GM06990 (cell line): ENCODE measurements around the gene CD52.

Experiments used
- DNase-seq: peaks from one replicate; pipeline ENCODE4 v3.0.0-alpha.2; 2011; ENCODE audit not compliant: insufficient read length; ENCODE audit errors: extremely low read depth
- H3K27me3 ChIP-seq: replicated peaks from 2 replicates; pipeline ENCODE4 v1.6.0; 2011; ENCODE audit warnings: low read length; ENCODE audit not compliant: control insufficient read depth, insufficient read depth
- H3K36me3 ChIP-seq: 2 replicates; pipeline ENCODE4 v1.5.1; 2011; ENCODE audit warnings: low read length; ENCODE audit not compliant: control insufficient read depth, insufficient read depth
- H3K4me3 ChIP-seq: replicated peaks from 2 replicates; pipeline ENCODE4 v1.5.1; 2011; ENCODE audit warnings: low read depth, mild to moderate bottlenecking, control low read depth, low read length
- CTCF ChIP-seq: IDR thresholded peaks from 2 replicates; pipeline ENCODE4 v1.5.1; 2011; ENCODE audit warnings: low read length, control low read depth, mild to moderate bottlenecking, inconsistent platforms; ENCODE audit not compliant: insufficient read depth, poor library complexity, severe bottlenecking

CD52 gene

GRCh38 chr1:26296340-26297056 lies 21.3 kb upstream of the CD52 start:
- Histone ChIP-seq H3K4me3 (no peak overlapping the region), H3K27me3 (no peaks in the 10 kb centered on the region), H3K36me3 (no peaks in the 10 kb centered on the region; the same call in 1 of the 2 replicates)
- DNase-seq = no peak
- no peak for TF ChIP-seq CTCF

- no peaks in the 10 kb centered on the region; the same call in 1 of the 2 replicates for H3K36me3 ChIP-seq
- no peak overlapping the region for H3K4me3 ChIP-seq
- DNase-seq = no peak
- H3K27me3 ChIP-seq = no peaks in the 10 kb centered on the region
- no peak for TF ChIP-seq CTCF
These were observed 20.5 kb upstream of the CD52 start for GRCh38 chr1:26297057-26297790.

GRCh38 chr1:26297791-26298124 lies 20.0 kb upstream of the CD52 start:
- Histone ChIP-seq H3K4me3 (no peak overlapping the region), H3K36me3 (no peaks in the 10 kb centered on the region; the same call in 1 of the 2 replicates), H3K27me3 (no peaks in the 10 kb centered on the region)
- no peak for TF ChIP-seq CTCF
- no peak for DNase-seq

GRCh38 chr1:26300578-26301275 lies 17.0 kb upstream of the CD52 start:
- no peak for TF ChIP-seq CTCF
- Histone ChIP-seq H3K4me3 (no peak overlapping the region), H3K36me3 (no peaks in the 10 kb centered on the region; the same call in 1 of the 2 replicates), H3K27me3 (no peaks in the 10 kb centered on the region)
- DNase-seq = no peak

GRCh38 chr1:26302733-26303405 lies 14.9 kb upstream of the CD52 start:
- no peak for TF ChIP-seq CTCF
- DNase-seq = no peak
- no peak overlapping the region for H3K4me3 ChIP-seq

More at GRCh38 chr1:26302733-26303405, 14.9 kb upstream of the CD52 start:
- H3K27me3 ChIP-seq = no peaks in the 10 kb centered on the region
- H3K36me3 ChIP-seq = no peaks in the 10 kb centered on the region
